ENCODE data around the gene BTNL9.

GRCh38 chr5:181039931-181040630, at the start of gene BTNL9:
- TF ChIP-seq POLR2A (IDR thresholded peaks at IDR 0.05; ENCODE audit: control extremely low read depth in 1 of 2, low read depth in 2 of 2, low read length in 2 of 2): no peak
- TF ChIP-seq, protein P1, sequence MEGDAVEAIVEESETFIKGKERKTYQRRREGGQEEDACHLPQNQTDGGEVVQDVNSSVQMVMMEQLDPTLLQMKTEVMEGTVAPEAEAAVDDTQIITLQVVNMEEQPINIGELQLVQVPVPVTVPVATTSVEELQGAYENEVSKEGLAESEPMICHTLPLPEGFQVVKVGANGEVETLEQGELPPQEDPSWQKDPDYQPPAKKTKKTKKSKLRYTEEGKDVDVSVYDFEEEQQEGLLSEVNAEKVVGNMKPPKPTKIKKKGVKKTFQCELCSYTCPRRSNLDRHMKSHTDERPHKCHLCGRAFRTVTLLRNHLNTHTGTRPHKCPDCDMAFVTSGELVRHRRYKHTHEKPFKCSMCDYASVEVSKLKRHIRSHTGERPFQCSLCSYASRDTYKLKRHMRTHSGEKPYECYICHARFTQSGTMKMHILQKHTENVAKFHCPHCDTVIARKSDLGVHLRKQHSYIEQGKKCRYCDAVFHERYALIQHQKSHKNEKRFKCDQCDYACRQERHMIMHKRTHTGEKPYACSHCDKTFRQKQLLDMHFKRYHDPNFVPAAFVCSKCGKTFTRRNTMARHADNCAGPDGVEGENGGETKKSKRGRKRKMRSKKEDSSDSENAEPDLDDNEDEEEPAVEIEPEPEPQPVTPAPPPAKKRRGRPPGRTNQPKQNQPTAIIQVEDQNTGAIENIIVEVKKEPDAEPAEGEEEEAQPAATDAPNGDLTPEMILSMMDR (IDR thresholded peaks at IDR 0.05; ENCODE audit: control extremely low read depth in 1 of 3, insufficient read depth in 1 of 3, low read depth in 1 of 3, low read length in 3 of 3): no peak
- no peak for TF ChIP-seq BRCA1 (IDR thresholded peaks at IDR 0.05; ENCODE audit: low read depth, low read length)
- no peak for TF ChIP-seq SIN3A (conservative IDR thresholded peaks at IDR 0.05 in 1 of 2, IDR thresholded peaks at IDR 0.05 in 1 of 2; ENCODE audit: low read depth in 1 of 2, low read length in 2 of 2)
- TF ChIP-seq MAX (IDR thresholded peaks at IDR 0.05): no peak
- TF ChIP-seq JUND (IDR thresholded peaks at IDR 0.05; ENCODE audit: low read length): no peak
- TF ChIP-seq POU5F1 (IDR thresholded peaks at IDR 0.05; ENCODE audit: low read depth, low read length): no peak
- no peak for TF ChIP-seq CHD7 (IDR thresholded peaks at IDR 0.05; ENCODE audit: insufficient replicate concordance, low read length)
- TF ChIP-seq POLR2AphosphoS5 (IDR thresholded peaks at IDR 0.05; ENCODE audit: low read depth, low read length): no peak
